ENCODE measurements around the gene ABCA13.

- TF ChIP-seq CTCF (IDR thresholded peaks at IDR 0.05) (no peak), POLR2AphosphoS5 (IDR thresholded peaks at IDR 0.05; ENCODE audit: low read depth, low read length) (no peak), REST (IDR thresholded peaks at IDR 0.05; ENCODE audit: insufficient read depth in 1 of 2, low read depth in 2 of 2, low read length in 1 of 2) (no peak), TCF7L2 (IDR thresholded peaks at IDR 0.05; ENCODE audit: low read depth, low read length) (no peak)
These were observed 271.8 kb downstream of the ABCA13 start for GRCh38 chr7:48443051-48443450.

All from Panc1 (cell line).